NCI-H446 (cell line): Measurements from ENCODE around the gene ZSCAN16.

Source experiments
- DNase-seq, 2 experiments: peaks; one replicate each; lab custom pipeline; 2025; lab: John Stamatoyannopoulos, UW

ZSCAN16 gene

GRCh38 chr6:28134015-28134414, 9.6 kb downstream of the ZSCAN16 start:
- peak in 1 of 2 experiments; percentile 40 for DNase-seq

GRCh38 chr6:28134716-28135115, 10.3 kb downstream of the ZSCAN16 start:
- DNase-seq: no peak

- no peak for DNase-seq
Observed at GRCh38 chr6:28135393-28135792, 11.0 kb downstream of the ZSCAN16 start.

DNA sequence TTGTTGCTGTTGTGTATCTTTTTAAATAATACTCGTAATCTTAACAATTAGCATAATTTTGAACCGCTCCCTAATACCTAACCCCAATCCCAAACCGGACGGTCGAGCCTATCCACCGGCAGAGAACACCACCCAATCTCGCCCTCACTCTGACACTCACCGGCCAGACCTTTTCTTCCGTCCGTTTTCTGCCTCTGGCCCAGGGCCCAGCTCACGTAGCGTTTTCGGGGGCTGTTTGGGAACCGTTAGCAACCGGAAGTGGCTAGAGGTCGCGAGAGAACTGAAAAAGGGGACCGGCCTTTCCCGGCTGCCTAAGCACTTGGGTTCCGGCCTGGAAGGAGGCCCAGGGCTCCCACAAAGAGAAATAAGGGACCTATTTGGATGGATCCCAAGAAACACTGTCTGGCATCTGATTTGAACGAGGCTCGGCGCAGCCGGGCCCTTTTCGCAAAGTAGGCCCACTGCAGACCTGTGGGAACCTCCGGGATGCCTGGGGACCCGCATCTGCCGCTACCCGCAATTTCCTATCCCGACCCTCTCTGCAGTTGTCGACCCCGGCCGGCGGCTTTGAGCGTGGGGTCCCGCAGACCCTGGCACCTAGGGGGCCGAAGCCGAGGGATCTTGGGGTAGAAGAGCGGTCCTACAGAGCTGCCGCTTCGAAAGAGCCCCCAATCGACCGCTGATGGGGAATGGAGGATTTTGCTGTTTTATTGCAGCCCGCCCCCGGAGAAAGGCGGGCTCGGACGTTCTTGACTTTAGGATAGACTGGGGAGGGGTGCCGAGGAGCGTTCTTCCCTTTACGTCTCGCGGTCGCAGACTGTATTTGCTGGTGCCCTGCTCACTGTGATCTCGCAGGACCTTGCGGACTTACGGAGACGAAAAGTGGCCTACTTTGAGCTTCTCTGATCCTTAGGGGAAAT, 12.4 kb downstream of the ZSCAN16 start:
- DNase-seq: peak; percentile 85 to 96

- no peak for DNase-seq
Observed at GRCh38 chr6:28137505-28137981, 13.1 kb downstream of the ZSCAN16 start.

GRCh38 chr6:28139860-28140543, 15.6 kb downstream of the ZSCAN16 start:
- DNase-seq: no peak

- no peak for DNase-seq
Observed at GRCh38 chr6:28140616-28141015, 16.2 kb downstream of the ZSCAN16 start.

GRCh38 chr6:28141500-28142329, 17.3 kb downstream of the ZSCAN16 start, which contains the start of gene ZKSCAN8:
TSS of gene ZKSCAN8 (plus strand) at chr6:28141883. CDS start at chr6:28148408, 6,525 bp downstream.
- peak; percentile 59 to 85 for DNase-seq

DNA sequence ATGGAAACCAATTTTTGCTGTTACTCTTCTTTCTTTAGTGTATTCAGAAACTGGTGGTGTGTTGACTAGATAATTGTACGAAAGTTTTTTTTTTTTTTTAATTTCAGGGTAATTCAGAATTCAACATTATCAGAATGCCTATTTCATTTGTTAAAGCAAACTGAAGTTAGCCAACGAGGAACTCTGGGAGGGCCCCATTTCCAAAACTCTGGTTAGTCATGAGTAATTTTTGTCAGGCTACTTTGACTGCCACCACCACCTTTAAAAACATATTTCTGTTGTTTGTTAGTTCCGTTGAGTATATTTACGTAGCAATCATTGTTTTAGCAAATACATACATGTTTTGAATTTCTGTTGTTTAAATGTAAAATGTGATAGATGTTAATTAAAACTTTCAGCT, 18.0 kb downstream of the ZSCAN16 start:
- no peak for DNase-seq

GRCh38 chr6:28145231-28145630, 20.8 kb downstream of the ZSCAN16 start:
- DNase-seq: no peak

DNA sequence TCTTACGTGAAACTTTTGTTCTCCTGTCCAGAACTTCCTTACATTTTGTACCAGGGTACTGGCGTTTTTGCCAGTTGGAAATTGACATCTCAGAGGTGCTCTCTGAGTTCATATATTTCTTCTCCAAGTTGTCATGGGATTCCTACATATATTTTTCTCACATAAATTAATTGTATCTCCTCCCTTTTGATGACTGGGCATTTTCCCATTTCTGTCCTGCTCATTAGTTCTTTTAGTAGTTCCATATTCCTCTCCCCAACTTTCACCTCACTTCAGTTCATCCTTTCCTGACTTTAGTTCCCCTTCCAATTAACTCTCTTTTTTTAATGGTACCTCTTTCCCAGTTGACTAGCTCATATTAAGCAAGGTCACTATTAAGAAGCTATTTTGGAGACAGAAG, 28.1 kb downstream of the ZSCAN16 start:
- DNase-seq: no peak

- no peak for DNase-seq
Observed at GRCh38 chr6:28153546-28153945, 29.1 kb downstream of the ZSCAN16 start.

- no peak for DNase-seq
Observed at GRCh38 chr6:28154357-28154756, 29.9 kb downstream of the ZSCAN16 start.

DNA sequence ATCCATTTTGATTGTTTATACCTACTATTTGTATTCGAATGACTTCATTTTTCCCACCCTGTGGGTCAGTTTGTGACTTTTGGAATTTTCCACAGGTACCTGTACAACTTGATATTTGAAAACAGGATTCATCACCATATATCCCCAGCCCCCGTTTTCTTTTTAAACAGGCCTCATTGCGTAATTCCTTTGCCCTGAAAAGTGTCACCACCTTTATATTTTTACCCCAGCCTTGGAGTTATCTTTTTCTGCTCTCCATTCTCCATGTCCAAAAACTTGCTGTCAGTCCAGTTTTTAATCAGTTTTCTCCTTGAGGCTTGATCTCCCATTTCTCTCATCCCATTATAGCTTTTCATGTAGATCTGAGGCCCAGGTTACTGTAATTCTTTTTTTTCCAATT, 33.9 kb downstream of the ZSCAN16 start:
- DNase-seq: no peak

GRCh38 chr6:28159029-28159607, 34.7 kb downstream of the ZSCAN16 start:
- DNase-seq: no peak

DNA sequence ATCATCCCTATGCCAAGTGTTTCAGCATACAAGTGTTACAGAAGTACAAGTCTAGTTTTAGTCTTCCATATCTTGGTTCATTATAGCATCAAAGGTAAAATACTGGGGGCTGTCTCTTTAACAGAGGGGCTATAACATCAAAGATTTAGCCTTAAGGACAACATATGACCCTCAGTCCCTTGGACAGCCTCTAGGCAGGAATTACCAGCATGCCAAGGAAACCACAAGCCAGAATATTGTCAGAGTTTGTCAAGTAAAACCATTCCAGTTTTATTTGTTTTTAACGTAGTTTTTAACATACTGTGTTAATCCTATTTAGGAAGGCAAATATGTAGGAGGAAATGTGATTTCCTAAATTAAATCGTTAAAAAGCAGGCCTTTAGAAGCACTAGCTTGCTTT, 35.8 kb downstream of the ZSCAN16 start:
- DNase-seq: no peak

- peak; percentile 21 to 83 for DNase-seq
Observed at GRCh38 chr6:28161410-28162079, 37.1 kb downstream of the ZSCAN16 start.

GRCh38 chr6:28165563-28165962, 41.2 kb downstream of the ZSCAN16 start:
- DNase-seq: no peak

DNA sequence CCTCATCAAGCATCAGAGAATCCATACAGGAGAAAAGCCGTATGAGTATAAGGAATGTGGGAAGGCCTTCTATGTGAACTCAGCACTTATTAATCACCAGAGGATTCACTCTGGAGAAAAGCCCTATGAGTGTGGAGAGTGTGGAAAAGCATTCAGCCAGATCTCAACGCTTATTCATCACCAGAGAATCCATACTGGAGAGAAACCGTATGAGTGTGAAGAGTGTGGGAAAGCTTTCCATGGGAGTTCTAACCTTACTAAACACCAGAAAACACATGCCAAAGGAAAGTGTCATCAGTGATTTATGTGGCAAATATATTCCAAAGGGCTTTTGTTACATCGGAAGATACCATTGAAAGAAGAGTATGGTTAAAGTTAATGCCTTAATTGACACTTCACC, 42.7 kb downstream of the ZSCAN16 start:
- DNase-seq: no peak

DNA sequence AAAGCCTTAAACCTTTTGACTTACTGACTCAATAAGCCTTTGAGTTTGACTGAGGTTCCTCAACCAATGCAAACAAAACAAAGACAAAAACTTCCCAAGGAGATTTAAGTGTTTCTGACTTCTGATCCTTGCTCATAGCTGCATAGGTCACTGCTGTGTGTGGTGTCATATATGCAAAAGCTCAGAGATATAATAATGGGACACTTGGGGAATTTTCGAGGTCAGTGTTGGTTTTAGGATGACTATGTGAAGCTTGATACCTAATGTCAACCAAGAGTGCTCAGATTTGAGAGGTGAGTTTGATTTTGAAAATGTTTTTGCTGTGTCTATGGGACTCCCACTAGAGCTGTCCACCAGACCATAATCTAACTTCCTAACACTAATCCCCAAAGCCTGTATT, 43.5 kb downstream of the ZSCAN16 start:
- no peak for DNase-seq

GRCh38 chr6:28171271-28171670, 46.9 kb downstream of the ZSCAN16 start:
- no peak for DNase-seq
